Right lobe of liver (tissue), 6 donors: ENCODE measurements around the gene JMJD6. TPM values are rescaled to one million over a fixed set of nuclear protein-coding genes. Genes with fewer than 3 reads are reported as not detected.
A peak's percentile ranks its signal among the peaks of the same experiment; 100 is the strongest.

Experiments used
- ATAC-seq, 4 donors: fragments of 200-7000 bp; cut with Tn5 transposase; one replicate each; pipeline ENCODE4 v1.9.1; 2020; ENCODE audit warnings: mild to moderate bottlenecking in 4 of 4, moderate library complexity in 4 of 4
- DNase-seq, 3 donors: peaks; one replicate each; pipeline ENCODE4 v3.0.0-alpha.2; 2020
- H3K27ac ChIP-seq, 3 donors: fragments of 200-600 bp; one replicate each; pipeline ENCODE4 v1.8.0; 2022
- H3K27me3 ChIP-seq, 2 donors: fragments of 200-600 bp; one replicate each; pipeline ENCODE4 v1.8.0; 2022
- H3K36me3 ChIP-seq, 4 donors: fragments of 200-600 bp; sonication (generic) in 1 of 4; one replicate each; pipeline versions ENCODE4 v1.5.1 to v1.8.0; 2017 to 2022; ENCODE audit warnings: control low read depth in 1 of 4
- H3K4me1 ChIP-seq, 4 donors: fragments of 200-600 bp; sonication (generic) in 1 of 4; one replicate each; pipeline versions ENCODE4 v1.5.1 to v1.8.0; 2017 to 2022; ENCODE audit warnings: control low read depth in 1 of 4
- H3K4me3 ChIP-seq, 3 donors: fragments of 200-600 bp; one replicate each; pipeline ENCODE4 v1.8.0; 2022
- H3K9me3 ChIP-seq, 4 donors: fragments of 200-600 bp; sonication (generic) in 1 of 4; one replicate each; pipeline versions ENCODE4 v1.5.1 to v1.8.0; 2017 to 2022; ENCODE audit warnings: control low read depth in 1 of 4
- POLR2A ChIP-seq: fragments of 450-650 bp; IDR thresholded peaks from one replicate; pipeline ENCODE4 v1.6.1; 2017; ENCODE audit warnings: antibody characterized with exemption, mild to moderate bottlenecking
- WGBS: methylation state at CpG from one replicate; pipeline ENCODE4 v1.1.6; 2018; ENCODE audit warnings: low coverage, low lambda C conversion rate; ENCODE audit not compliant: insufficient coverage; ENCODE audit errors: missing lambda C conversion rate; 5-methylcytosine and 5-hydroxymethylcytosine counted together
- intact Hi-C, 2 donors: fragments of 100-400 bp; cut with DNase I; formaldehyde crosslinking; loops; one replicate each; pipeline versions ENCODE4 v1.11.2 to v1.14.1; 2022
- total RNA-seq, 6 experiments: library from RNA; depleted of rRNA in 2 of 6; stranded (reverse); fragments of >200 nt in 2 of 6; fragmentation: NEBNext Ultra II Directional in 3 of 6; extraction: Animal tissue kit (Norgen Biotek cat#: 25700) in 3 of 6; gene quantifications; one replicate each; pipeline versions ENCODE4 v1.1.0 to v1.2.4, GENCODE V29; 2016 to 2023
- TF ChIP-seq, protein P1 (sequence below), 4 donors: fragments of 200-600 bp in 3 of 4; fragments of 450-650 bp in 1 of 4; IDR thresholded peaks; one replicate each; pipeline versions ENCODE4 v1.5.1 to v1.8.0; 2016 to 2022; ENCODE audit warnings: antibody characterized with exemption in 4 of 4, mild to moderate bottlenecking in 2 of 4
- donor health status: DM: no; HTN: yes; CAD: no.
- donor health status: DM: no; HTN: no; CAD: no.
- donor health status: DM: no; HTN: no; CAD: no.
- donor health status: DM: no; HTN: yes; CAD: no.
- donor health status: DM: no; HTN: yes; CAD: no.

JMJD6 gene
- total RNA-seq, 6 experiments from 2014 or later = 10.0 to 15.8 (median 11.1) TPM

GRCh38 chr17:76737676-76738467, 11.5 kb upstream of the JMJD6 start, which contains the start of gene MFSD11:
Gene MFSD11, plus strand, starts transcription at chr17:76738119. Its CDS starts 234 bp downstream, at chr17:76738353.
- Histone ChIP-seq H3K27ac (peak within 1 kb of the TSS; percentile 96 to 99 (median 96)), H3K36me3 (peaks cover 0 to 43% (median 14%) of the 10 kb centered on the region in 4 donors), H3K27me3 (no peaks in the 10 kb centered on the region), H3K4me1 (peaks cover 0 to 38% (median 15%) of the 10 kb centered on the region in 4 donors), H3K9me3 (no peaks in the 10 kb centered on the region), H3K4me3 (peak within 1 kb of the TSS; percentile 95 to 100 (median 97))
- intact Hi-C loops = no loop called here
- DNase-seq = peak; percentile 94 to 96 (median 95)
- 1% methylated on average over 22 of the region's 57 CpGs for WGBS
- TF ChIP-seq, protein P1, sequence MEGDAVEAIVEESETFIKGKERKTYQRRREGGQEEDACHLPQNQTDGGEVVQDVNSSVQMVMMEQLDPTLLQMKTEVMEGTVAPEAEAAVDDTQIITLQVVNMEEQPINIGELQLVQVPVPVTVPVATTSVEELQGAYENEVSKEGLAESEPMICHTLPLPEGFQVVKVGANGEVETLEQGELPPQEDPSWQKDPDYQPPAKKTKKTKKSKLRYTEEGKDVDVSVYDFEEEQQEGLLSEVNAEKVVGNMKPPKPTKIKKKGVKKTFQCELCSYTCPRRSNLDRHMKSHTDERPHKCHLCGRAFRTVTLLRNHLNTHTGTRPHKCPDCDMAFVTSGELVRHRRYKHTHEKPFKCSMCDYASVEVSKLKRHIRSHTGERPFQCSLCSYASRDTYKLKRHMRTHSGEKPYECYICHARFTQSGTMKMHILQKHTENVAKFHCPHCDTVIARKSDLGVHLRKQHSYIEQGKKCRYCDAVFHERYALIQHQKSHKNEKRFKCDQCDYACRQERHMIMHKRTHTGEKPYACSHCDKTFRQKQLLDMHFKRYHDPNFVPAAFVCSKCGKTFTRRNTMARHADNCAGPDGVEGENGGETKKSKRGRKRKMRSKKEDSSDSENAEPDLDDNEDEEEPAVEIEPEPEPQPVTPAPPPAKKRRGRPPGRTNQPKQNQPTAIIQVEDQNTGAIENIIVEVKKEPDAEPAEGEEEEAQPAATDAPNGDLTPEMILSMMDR (IDR thresholded peaks at IDR 0.05) = no peak
- TF ChIP-seq POLR2A = no peak
- peak; percentile 76 to 86 (median 79) for ATAC-seq

- H3K27ac ChIP-seq = peak within 1 kb of the TSS; percentile 96 to 99 (median 96)
- H3K9me3 ChIP-seq = no peaks in the 10 kb centered on the region
- ATAC-seq (peak; percentile 84 to 89 (median 87)), DNase-seq (peak; percentile 99)
- H3K4me3 ChIP-seq = peak within 1 kb of the TSS; percentile 95 to 100 (median 97)
- 0% methylated on average over 7 of the region's 60 CpGs for WGBS
- peaks cover 0 to 45% (median 15%) of the 10 kb centered on the region in 4 donors for H3K36me3 ChIP-seq
- intact Hi-C loops = no loop called here
- H3K4me1 ChIP-seq = peaks cover 0 to 44% (median 15%) of the 10 kb centered on the region in 4 donors
- peak; percentile 100 for TF ChIP-seq POLR2A
- TF ChIP-seq, protein P1 (IDR thresholded peaks at IDR 0.05) = no peak
- H3K27me3 ChIP-seq = no peaks in the 10 kb centered on the region
Observed at GRCh38 chr17:76737082-76737675, 10.8 kb upstream of the JMJD6 start, which contains the start of gene SRSF2. Gene SRSF2, minus strand, starts transcription at chr17:76737331. Its CDS starts 171 bp downstream, at chr17:76737160.

- peak overlapping the region; percentile 96 to 99 (median 96) for H3K27ac ChIP-seq
- WGBS = no CpG with 5 or more reads among the region's 117 CpGs
- peak; percentile 19 to 48 (median 44) for ATAC-seq
- peak; percentile 79 to 86 (median 82) for DNase-seq
- no peaks in the 10 kb centered on the region for H3K27me3 ChIP-seq
- H3K4me3 ChIP-seq = peak overlapping the region; percentile 95 to 100 (median 97)
- intact Hi-C loops = no loop called here
- no peaks in the 10 kb centered on the region for H3K9me3 ChIP-seq
- H3K36me3 ChIP-seq = peaks cover 0 to 43% (median 17%) of the 10 kb centered on the region in 4 donors
- H3K4me1 ChIP-seq = peaks cover 0 to 50% (median 15%) of the 10 kb centered on the region in 4 donors
- TF ChIP-seq POLR2A = peak; percentile 9
- TF ChIP-seq, protein P1 (IDR thresholded peaks at IDR 0.05) = peak in 2 of 4 donors; percentile 16 to 24
Observed at GRCh38 chr17:76736349-76737081, 10.1 kb upstream of the JMJD6 start.
